T-helper 9 cell (primary cell): ENCODE results near the gene KLRF2.

Experiments used
- DNase-seq: peaks from one replicate; pipeline ENCODE4 v3.0.0-alpha.2; 2020

The KLRF2 gene

GRCh38 chr12:9888665-9889273 is 7.5 kb downstream of the KLRF2 start:
- DNase-seq: no peak

GRCh38 chr12:9895215-9895971 is 14.1 kb downstream of the KLRF2 start:
- DNase-seq: no peak

- no peak for DNase-seq
Measured at GRCh38 chr12:9897535-9897934, 16.2 kb downstream of the KLRF2 start.

- no peak for DNase-seq
Measured at GRCh38 chr12:9899209-9899608, 17.9 kb downstream of the KLRF2 start.

- no peak for DNase-seq
Measured at GRCh38 chr12:9900930-9901329, 19.6 kb downstream of the KLRF2 start.

GRCh38 chr12:9902539-9903228 is 21.4 kb downstream of the KLRF2 start:
- no peak for DNase-seq

GRCh38 chr12:9906873-9907272 is 25.6 kb downstream of the KLRF2 start:
- DNase-seq: no peak

- DNase-seq: no peak
Measured at GRCh38 chr12:9907769-9908168, 26.5 kb downstream of the KLRF2 start.

GRCh38 chr12:9908350-9908749 is 27.1 kb downstream of the KLRF2 start:
- DNase-seq: no peak

GRCh38 chr12:9909724-9910123 is 28.4 kb downstream of the KLRF2 start:
- no peak for DNase-seq

GRCh38 chr12:9910716-9911421 is 29.6 kb downstream of the KLRF2 start:
- no peak for DNase-seq

- DNase-seq: no peak
Measured at GRCh38 chr12:9911708-9912107, 30.4 kb downstream of the KLRF2 start.

- DNase-seq: no peak
Measured at GRCh38 chr12:9919443-9919842, 38.2 kb downstream of the KLRF2 start.

- DNase-seq: no peak
Measured at GRCh38 chr12:9920451-9920850, 39.2 kb downstream of the KLRF2 start.

GRCh38 chr12:9922429-9922828 is 41.1 kb downstream of the KLRF2 start:
- no peak for DNase-seq

GRCh38 chr12:9925705-9926393 is 44.6 kb downstream of the KLRF2 start:
- DNase-seq: no peak

GRCh38 chr12:9926876-9927275 is 45.6 kb downstream of the KLRF2 start:
- no peak for DNase-seq

GRCh38 chr12:9928607-9929006 is 47.3 kb downstream of the KLRF2 start:
- DNase-seq: no peak

- no peak for DNase-seq
Measured at GRCh38 chr12:9931245-9931644, 50.0 kb downstream of the KLRF2 start.

GRCh38 chr12:9932270-9932669 is 51.0 kb downstream of the KLRF2 start, which contains the start of gene CLEC2A:
Gene CLEC2A, minus strand, starts transcription at chr12:9932370. Its CDS starts 41 bp downstream, at chr12:9932329.
- no peak for DNase-seq

- DNase-seq: no peak
Measured at GRCh38 chr12:9933958-9934357, 52.7 kb downstream of the KLRF2 start.

GRCh38 chr12:9935026-9935425 is 53.7 kb downstream of the KLRF2 start:
- no peak for DNase-seq

- DNase-seq: no peak
Measured at GRCh38 chr12:9936591-9936990, 55.3 kb downstream of the KLRF2 start.
